Transverse colon (tissue), 3 donors: ENCODE data around the gene NEK6.

Experiments
- EP300 ChIP-seq: sonication (generic); formaldehyde crosslinking; IDR thresholded peaks from one replicate; pipeline ENCODE4 v1.6.1; 2017; ENCODE audit warnings: antibody characterized with exemption, low read depth
- TF ChIP-seq, protein P1 (sequence below), 5 experiments: fragments of 200-600 bp in 3 of 5; fragments of 450-650 bp in 2 of 5; sonication (generic) in 3 of 5; IDR thresholded peaks; 1 replicate in 2 of 5; 2 replicates in 3 of 5; pipeline ENCODE4 v1.5.1; 2016 to 2017; ENCODE audit warnings: antibody characterized with exemption in 5 of 5, inconsistent platforms in 3 of 5, mild to moderate bottlenecking in 2 of 5, moderate library complexity in 1 of 5

DNA sequence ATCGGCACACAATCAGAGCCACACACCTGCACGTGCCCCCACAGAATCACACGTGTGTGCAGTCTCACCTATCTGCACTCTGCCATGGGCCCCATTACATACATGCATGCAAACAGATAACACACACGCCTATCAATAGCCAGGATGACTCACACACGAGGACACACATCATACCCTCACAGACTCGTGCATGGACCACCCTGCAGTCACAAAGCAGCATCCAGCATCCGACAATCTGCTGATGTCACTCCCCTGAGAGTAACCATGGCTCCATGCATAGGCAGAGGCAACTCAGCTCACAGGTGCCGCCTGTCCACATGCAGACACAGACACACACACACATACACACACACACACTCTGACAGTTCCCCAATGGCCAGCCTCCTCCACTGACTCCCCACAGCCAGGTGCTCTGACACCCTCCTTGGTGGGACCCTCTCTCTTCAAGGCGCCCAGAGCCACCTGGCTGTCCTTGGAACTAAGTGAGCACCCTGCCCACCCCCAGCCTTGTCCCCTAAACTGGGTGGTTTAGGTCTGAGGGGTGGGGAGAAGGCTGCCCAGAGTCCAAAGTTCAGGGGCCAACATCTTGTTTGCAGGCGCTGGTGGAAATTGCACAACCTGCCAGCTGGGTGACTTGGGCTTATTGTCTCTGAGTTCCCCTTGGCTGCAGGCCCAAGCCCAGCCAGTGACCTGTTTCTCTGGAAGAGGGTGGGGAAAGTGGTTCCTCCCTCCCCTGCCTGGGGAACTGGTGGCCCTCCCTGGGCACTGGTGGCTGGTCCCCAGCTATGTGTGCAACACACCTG, 34.6 kb upstream of the NEK6 start:
- TF ChIP-seq, protein P1, sequence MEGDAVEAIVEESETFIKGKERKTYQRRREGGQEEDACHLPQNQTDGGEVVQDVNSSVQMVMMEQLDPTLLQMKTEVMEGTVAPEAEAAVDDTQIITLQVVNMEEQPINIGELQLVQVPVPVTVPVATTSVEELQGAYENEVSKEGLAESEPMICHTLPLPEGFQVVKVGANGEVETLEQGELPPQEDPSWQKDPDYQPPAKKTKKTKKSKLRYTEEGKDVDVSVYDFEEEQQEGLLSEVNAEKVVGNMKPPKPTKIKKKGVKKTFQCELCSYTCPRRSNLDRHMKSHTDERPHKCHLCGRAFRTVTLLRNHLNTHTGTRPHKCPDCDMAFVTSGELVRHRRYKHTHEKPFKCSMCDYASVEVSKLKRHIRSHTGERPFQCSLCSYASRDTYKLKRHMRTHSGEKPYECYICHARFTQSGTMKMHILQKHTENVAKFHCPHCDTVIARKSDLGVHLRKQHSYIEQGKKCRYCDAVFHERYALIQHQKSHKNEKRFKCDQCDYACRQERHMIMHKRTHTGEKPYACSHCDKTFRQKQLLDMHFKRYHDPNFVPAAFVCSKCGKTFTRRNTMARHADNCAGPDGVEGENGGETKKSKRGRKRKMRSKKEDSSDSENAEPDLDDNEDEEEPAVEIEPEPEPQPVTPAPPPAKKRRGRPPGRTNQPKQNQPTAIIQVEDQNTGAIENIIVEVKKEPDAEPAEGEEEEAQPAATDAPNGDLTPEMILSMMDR (IDR thresholded peaks at IDR 0.05) = no peak
- TF ChIP-seq EP300 = peak; percentile 11
